ENCODE measurements around the gene SMPD1. TPM values are rescaled to one million over a fixed set of nuclear protein-coding genes. Genes with fewer than 3 reads are reported as not detected.

The SMPD1 gene
- total and polyA plus RNA-seq, 2 of the 4 experiments (the other 2 are of a cell fraction): 19.5 to 108 TPM

GRCh38 chr11:6350043-6350442 is 40.2 kb upstream of the SMPD1 start:
- Histone ChIP-seq H4K5ac (ENCODE audit: low read depth, low read length) (no peak overlapping the region), H3K79me1 (ENCODE audit: low read depth in 1 of 2, low read length in 2 of 2) (no peaks in the 10 kb centered on the region), H3K56ac (ENCODE audit: extremely low read depth, insufficient read depth, low read length) (no peak overlapping the region), H2BK15ac (ENCODE audit: low read depth, low read length) (no peak overlapping the region), H3K4me1 (ENCODE audit: control insufficient read depth, insufficient read depth, low read length) (peaks cover 3% of the 10 kb centered on the region; the same call in 1 of the 2 replicates), H4K20me1 (ENCODE audit: insufficient read depth, low read length) (no peaks in the 10 kb centered on the region), H2BK120ac (ENCODE audit: low read depth, low read length) (no peak overlapping the region), H3K36me3 (ENCODE audit: control insufficient read depth, insufficient read depth, low read length) (no peaks in the 10 kb centered on the region), H3K14ac (replicated peaks; ENCODE audit: low read depth, low read length) (no peak overlapping the region), H2AFZ (replicated peaks; ENCODE audit: low read length, poor library complexity) (no peak overlapping the region), H3K9me1 (ENCODE audit: insufficient read depth, low read length) (no peaks in the 10 kb centered on the region), H3K9ac (ENCODE audit: low read depth, low read length) (no peak overlapping the region), H3K9me3 (ENCODE audit: control insufficient read depth, insufficient read depth, low read length) (no peaks in the 10 kb centered on the region), H3K18ac (ENCODE audit: low read depth, low read length) (no peak overlapping the region), H2AK9ac (replicated peaks; ENCODE audit: low read depth, low read length, poor library complexity) (no peak overlapping the region), H3K23ac (ENCODE audit: low read depth, low read length) (no peak overlapping the region), H4K8ac (ENCODE audit: low read depth in 2 of 2, low read length in 2 of 2) (no peak overlapping the region), H2AK5ac (ENCODE audit: low read depth, low read length) (no peak overlapping the region), H3K27me3 (ENCODE audit: control insufficient read depth, insufficient read depth, low read length) (no peaks in the 10 kb centered on the region), H3K4ac (ENCODE audit: low read depth, low read length) (no peak overlapping the region), H3K4me3 (ENCODE audit: insufficient read depth, low read depth, low read length) (no peak overlapping the region), H2BK5ac (ENCODE audit: low read depth, low read length, poor library complexity, severe bottlenecking) (no peak overlapping the region), H2BK20ac (ENCODE audit: low read depth, low read length) (no peak overlapping the region), H3K4me2 (ENCODE audit: low read depth, low read length) (no peak overlapping the region), H3K27ac (ENCODE audit: insufficient read depth, low read length) (no peak overlapping the region), H4K91ac (ENCODE audit: insufficient read depth, low read depth, low read length) (no peak overlapping the region)
- intact Hi-C loops (cut with micrococcal nuclease): no loop called here
- BruUV-seq (replicated peaks): no TSS peak
- ChIA-PET POLR2A (ENCODE audit: unreplicated experiment) (no interaction called here), CTCF (no interaction called here)
- dilution Hi-C loops (cut with HindIII; ENCODE audit: low sequenced_read_pairs, unreplicated experiment): no loop called here
- in situ Hi-C loops (cut with MboI; ENCODE audit: low sequenced_read_pairs): loop anchor here (5.0 to 25.0 kb wide), 3 partner anchors 103 to 663 kb away; partner anchors contain the start of genes TRIM22 and TRIM5
- ATAC-seq (ENCODE audit: low read depth) (no peak), DNase-seq (no peak)
- TF ChIP-seq SMC3 (IDR thresholded peaks at IDR 0.05; ENCODE audit: low read depth, low read length): no peak
